ENCODE measurements around the gene MYH2.

MYH2 gene

GRCh38 chr17:10516065-10516464 lies 33.4 kb downstream of the MYH2 start:
- DNase-seq (ENCODE audit: low spot score) = no peak

GRCh38 chr17:10513299-10514067 lies 36.0 kb downstream of the MYH2 start:
- no peak for DNase-seq (ENCODE audit: low spot score)

- DNase-seq (ENCODE audit: low spot score) = no peak
Measured at GRCh38 chr17:10512856-10513255, 36.6 kb downstream of the MYH2 start.

GRCh38 chr17:10499950-10500349 lies 49.5 kb downstream of the MYH2 start:
- DNase-seq (ENCODE audit: low spot score) = no peak

GRCh38 chr17:10492004-10492403 lies 57.5 kb downstream of the MYH2 start:
- DNase-seq (ENCODE audit: low spot score) = no peak

- no peak for DNase-seq (ENCODE audit: low spot score)
Measured at GRCh38 chr17:10482252-10482651, 67.2 kb downstream of the MYH2 start.

- DNase-seq (ENCODE audit: low spot score) = no peak
Measured at GRCh38 chr17:10477701-10478100, 71.8 kb downstream of the MYH2 start.

- DNase-seq (ENCODE audit: low spot score) = no peak
Measured at GRCh38 chr17:10474536-10474935, 74.9 kb downstream of the MYH2 start.

- DNase-seq (ENCODE audit: low spot score) = no peak
Measured at GRCh38 chr17:10471858-10472257, 77.6 kb downstream of the MYH2 start.
